Breast epithelium (tissue), 3 donors: ENCODE measurements around the gene GPR62.

ENCODE experiments used
- CTCF ChIP-seq, 3 donors: fragments of 450-650 bp; IDR thresholded peaks; one replicate each; pipeline ENCODE4 v1.5.1; 2016 to 2017; ENCODE audit warnings: antibody characterized with exemption in 3 of 3, mild to moderate bottlenecking in 3 of 3, moderate library complexity in 3 of 3
- POLR2A ChIP-seq: fragments of 450-650 bp; IDR thresholded peaks from one replicate; pipeline ENCODE4 v1.6.1; 2016; ENCODE audit warnings: antibody characterized with exemption, mild to moderate bottlenecking, moderate library complexity
- POLR2AphosphoS5 ChIP-seq, 3 donors: sonication (generic); formaldehyde crosslinking; IDR thresholded peaks; one replicate each; pipeline ENCODE4 v1.6.1; 2017; ENCODE audit warnings: antibody characterized with exemption in 3 of 3

- TF ChIP-seq CTCF (IDR thresholded peaks at IDR 0.05) (no peak), POLR2A (no peak), POLR2AphosphoS5 (IDR thresholded peaks at IDR 0.05) (no peak)
Measured at GRCh38 chr3:51966486-51966885, 11.3 kb downstream of the GPR62 start.
